GM12878 (cell line): ENCODE results near the gene NFE2L3. TPM values are rescaled to one million over a fixed set of nuclear protein-coding genes. Genes with fewer than 3 reads are reported as not detected.

Experiments used
- ATAC-seq: fragments of 200-7000 bp; cut with Tn5 transposase; 3 replicates; pipeline ENCODE4 v1.9.1; 2020; ENCODE audit warnings: mild to moderate bottlenecking, moderate library complexity
- BruUV-seq: library from RNA; stranded (reverse); fragments of 400-500 nt; replicated peaks from 2 replicates; lab custom pipeline; 2021; lab: Mats Ljungman, UMichigan
- CTCF ChIA-PET: fragments of 300-600 bp; sonication (Branson Sonifier 250); formaldehyde crosslinking; extraction: SDS; loops from one replicate; lab custom pipeline; 2021; ENCODE audit warnings: inconsistent platforms; lab: Yijun Ruan, JAX
- POLR2A ChIA-PET: fragments of 350-600 bp; formaldehyde crosslinking; extraction: SDS; loops from one replicate; lab custom pipeline; 2021; ENCODE audit warnings: inconsistent platforms; lab: Charles Lee
- RAD21 ChIA-PET: fragments of 300-600 bp; sonication (Branson Sonifier 250); formaldehyde crosslinking; loops from one replicate; lab custom pipeline; 2023; ENCODE audit warnings: antibody characterized with exemption; ENCODE audit not compliant: unreplicated experiment; lab: Charles Lee
- SMC1A ChIA-PET: fragments of 300-600 bp; sonication (Branson Sonifier 250); formaldehyde crosslinking; loops from one replicate; lab custom pipeline; 2023; ENCODE audit not compliant: unreplicated experiment, uncharacterized antibody; lab: Charles Lee
- DNase-seq: peaks from one replicate; pipeline ENCODE4 v3.0.0-alpha.2; 2011; ENCODE audit warnings: low read depth, low spot score
- FAIRE-seq: peaks from 3 replicates; lab custom pipeline; 2011; peaks lifted over from hg19 to GRCh38; lab: Jason Lieb, UNC
- H2AFZ ChIP-seq: 2 replicates; pipeline ENCODE4 v1.6.0; 2011; ENCODE audit warnings: low read depth, low read length, control low read depth; ENCODE audit not compliant: control insufficient read depth
- H3K27ac ChIP-seq: 2 replicates; pipeline ENCODE4 v1.5.1; 2011; ENCODE audit warnings: control low read depth; ENCODE audit not compliant: control insufficient read depth, insufficient read depth
- H3K27me3 ChIP-seq, 2 experiments: replicated peaks in 1 of 2; 2 replicates each; pipeline versions ENCODE4 v1.6.0 to v1.6.1; 2011; ENCODE audit warnings: low read length in 1 of 2; ENCODE audit not compliant: control insufficient read depth in 2 of 2, insufficient read depth in 2 of 2
- H3K36me3 ChIP-seq, 2 experiments: 2 replicates each; pipeline ENCODE4 v1.5.1; 2011; ENCODE audit warnings: low read length in 1 of 2; ENCODE audit not compliant: control insufficient read depth in 2 of 2, insufficient read depth in 2 of 2
- H3K4me1 ChIP-seq: 2 replicates; pipeline ENCODE4 v1.6.1; 2011; ENCODE audit warnings: mild to moderate bottlenecking, low read length, moderate library complexity, mixed read lengths; ENCODE audit not compliant: control insufficient read depth, insufficient read depth
- H3K4me2 ChIP-seq: 2 replicates; pipeline ENCODE4 v1.6.0; 2011; ENCODE audit warnings: control low read depth; ENCODE audit not compliant: control insufficient read depth, insufficient read depth
- H3K4me3 ChIP-seq: fragments of 200-600 bp; sonication (generic); 2 replicates; pipeline ENCODE4 v1.5.1; 2016
- H3K79me2 ChIP-seq: 2 replicates; pipeline ENCODE4 v1.6.0; 2011; ENCODE audit warnings: low read length; ENCODE audit not compliant: control insufficient read depth, insufficient read depth
- H3K9ac ChIP-seq: 2 replicates; pipeline ENCODE4 v1.8.0; 2011; ENCODE audit warnings: low read length, control low read depth, mixed read lengths; ENCODE audit not compliant: control insufficient read depth, insufficient read depth
- H3K9me3 ChIP-seq: replicated peaks from 3 replicates; pipeline ENCODE4 v1.5.1; 2011; ENCODE audit warnings: mild to moderate bottlenecking, low read length; ENCODE audit not compliant: control insufficient read depth, insufficient read depth
- H4K20me1 ChIP-seq: 2 replicates; pipeline ENCODE4 v1.6.0; 2011; ENCODE audit not compliant: control insufficient read depth, insufficient read depth
- CHD1 ChIP-seq: IDR thresholded peaks from 2 replicates; pipeline ENCODE4 v1.6.1; 2012; ENCODE audit warnings: low read depth, low read length, improper control_type of control experiment
- DPF2 ChIP-seq: fragments of 450-650 bp; IDR thresholded peaks from 2 replicates; pipeline ENCODE4 v1.6.1; 2017; ENCODE audit warnings: mild to moderate bottlenecking
- HDGF ChIP-seq: fragments of 450-650 bp; IDR thresholded peaks from 2 replicates; pipeline ENCODE4 v1.6.1; 2016; ENCODE audit warnings: antibody characterized with exemption
- IRF4 ChIP-seq: IDR thresholded peaks from 2 replicates; pipeline ENCODE4 v1.6.1; 2011; ENCODE audit warnings: low read depth, low read length
- MEF2A ChIP-seq: IDR thresholded peaks from 2 replicates; pipeline ENCODE4 v1.6.1; 2011; ENCODE audit warnings: low read depth, mild to moderate bottlenecking, low read length, moderate library complexity; ENCODE audit not compliant: insufficient read depth
- MYC ChIP-seq: IDR thresholded peaks from 2 replicates; pipeline ENCODE4 v1.6.1; 2011; ENCODE audit warnings: mild to moderate bottlenecking, low read length, moderate library complexity, inconsistent platforms; ENCODE audit not compliant: insufficient read depth, insufficient replicate concordance, insufficient read length, severe bottlenecking
- NBN ChIP-seq: fragments of 450-650 bp; IDR thresholded peaks from 2 replicates; pipeline ENCODE4 v1.6.1; 2016
- NFYB ChIP-seq: IDR thresholded peaks from 2 replicates; pipeline ENCODE4 v1.6.1; 2011; ENCODE audit warnings: low read depth, mild to moderate bottlenecking, low read length, improper control_type of control experiment, moderate library complexity; ENCODE audit not compliant: insufficient read depth
- PML ChIP-seq: IDR thresholded peaks from 2 replicates; pipeline ENCODE4 v1.6.1; 2012; ENCODE audit warnings: low read length, inconsistent platforms
- RAD21 ChIP-seq: IDR thresholded peaks from 2 replicates; pipeline ENCODE4 v1.6.1; 2011; ENCODE audit warnings: mild to moderate bottlenecking, low read depth, low read length, moderate library complexity; ENCODE audit not compliant: insufficient read depth
- RBBP5 ChIP-seq: fragments of 200-600 bp; sonication (generic); conservative IDR thresholded peaks from 2 replicates; pipeline ENCODE4 v1.6.1; 2016
- RUNX3 ChIP-seq: IDR thresholded peaks from 2 replicates; pipeline ENCODE4 v1.6.1; 2012; ENCODE audit warnings: low read length, inconsistent platforms
- SKIL ChIP-seq: fragments of 450-650 bp; IDR thresholded peaks from 2 replicates; pipeline ENCODE4 v1.6.1; 2017; ENCODE audit warnings: mild to moderate bottlenecking, low read depth, inconsistent platforms; ENCODE audit not compliant: poor library complexity, severe bottlenecking
- SMARCA5 ChIP-seq: fragments of 450-650 bp; IDR thresholded peaks from 2 replicates; pipeline ENCODE4 v1.6.1; 2017; ENCODE audit warnings: mild to moderate bottlenecking
- TAF1 ChIP-seq: IDR thresholded peaks from 2 replicates; pipeline ENCODE4 v1.6.1; 2011; ENCODE audit warnings: mild to moderate bottlenecking, low read depth, low read length, borderline replicate concordance
- ZZZ3 ChIP-seq: IDR thresholded peaks from 2 replicates; pipeline ENCODE4 v1.6.1; 2011; ENCODE audit warnings: low read depth; ENCODE audit not compliant: control insufficient read depth, insufficient read length
- WGBS: methylation state at CpG from one replicate; pipeline ENCODE4 v1.1.6; 2016; ENCODE audit warnings: low lambda C conversion rate; ENCODE audit not compliant: insufficient replicate concordance, insufficient coverage; ENCODE audit errors: missing lambda C conversion rate; 5-methylcytosine and 5-hydroxymethylcytosine counted together
- in situ Hi-C: fragments of 300-500 bp; cut with MboI; formaldehyde crosslinking; loops from 9 replicates; pipeline ENCODE4 v1.14.3; 2018; ENCODE audit warnings: mixed read lengths
- intact Hi-C: fragments of 100-400 bp; cut with micrococcal nuclease; formaldehyde crosslinking; loops from one replicate; pipeline ENCODE4 v1.14.2; 2022; ENCODE audit not compliant: unreplicated experiment
- polyA plus RNA-seq, 11 experiments: library from polyadenylated mRNA; depleted of rRNA in 4 of 11; unstranded in 6 of 11; stranded (reverse) in 5 of 11; fragments of >200 nt; fragmentation: Nextera tagmentation in 4 of 11; fragmentation: Illumina TruSeq in 1 of 11; extraction: Ambion mirVana in 4 of 11; extraction: Trizol in 1 of 11; gene quantifications; 1 replicate in 1 of 11; 2 replicates in 10 of 11; pipeline versions ENCODE4 v1.2.1 to v1.2.3, GENCODE V29; 2011 to 2016; ENCODE audit warnings: inconsistent platforms in 2 of 11, missing spikeins in 2 of 11, low read depth in 1 of 11
- total RNA-seq, 4 experiments: library from RNA; depleted of rRNA in 3 of 4; stranded (reverse); fragments of >200 nt in 3 of 4; fragmentation: Illumina TruSeq in 1 of 4; extraction: Trizol in 1 of 4; gene quantifications; 2 replicates each; pipeline versions ENCODE4 v1.2.1 to v1.2.3, GENCODE V29; 2013 to 2021
- TF ChIP-seq, protein P1 (sequence below): IDR thresholded peaks from 2 replicates; pipeline ENCODE4 v1.6.1; 2012; ENCODE audit warnings: low read depth, low read length, improper control_type of control experiment

NFE2L3 gene
- total and polyA plus RNA-seq, 10 of the 15 experiments (the other 5 are each of a cell fraction or from before 2014, with no cell fraction given), result 4.4 to 34.9 (median 13.0) TPM

DNA sequence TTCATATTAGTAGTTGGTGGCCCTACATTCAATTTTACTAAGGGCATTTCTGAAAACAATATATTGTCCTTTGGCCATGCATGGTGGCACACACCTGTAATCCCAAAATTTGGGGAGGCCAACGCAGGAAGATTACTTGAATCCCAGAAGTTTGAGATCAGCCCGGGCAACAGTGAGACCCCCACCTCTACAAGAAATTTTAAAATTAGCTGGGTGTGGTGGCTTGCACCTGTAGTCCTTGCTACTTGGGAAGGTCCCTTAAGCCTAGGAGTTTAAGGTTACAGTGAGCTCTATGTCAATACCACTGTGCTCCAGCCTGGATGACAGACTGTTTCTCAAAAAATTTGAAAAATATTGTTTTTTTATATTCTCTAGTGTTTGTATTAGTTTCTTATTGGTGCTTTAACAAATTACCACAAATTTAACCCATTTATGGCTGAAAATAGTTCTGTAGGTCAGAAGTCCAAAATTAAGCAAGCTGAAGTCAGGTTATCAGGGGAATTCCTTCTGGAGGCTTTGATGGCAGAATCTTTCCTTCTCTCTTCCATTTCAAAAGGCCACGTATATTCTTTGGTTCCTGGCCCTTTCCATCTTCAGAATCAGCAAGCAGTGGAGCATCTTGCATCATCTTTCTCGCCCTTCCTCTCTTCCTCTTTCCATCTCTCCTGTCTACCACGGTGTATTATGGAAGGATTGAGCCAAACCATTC is 62.0 kb downstream of the NFE2L3 start:
- Histone ChIP-seq H2AFZ (no peak overlapping the region), H3K36me3 (peaks cover 0 to 30% of the 10 kb centered on the region in 2 experiments; a peak in 3 of 4 replicates), H3K4me2 (no peak overlapping the region), H3K9ac (no peak overlapping the region), H3K79me2 (peaks cover 15% of the 10 kb centered on the region), H3K27me3 (no peaks in the 10 kb centered on the region), H3K27ac (no peak overlapping the region), H3K4me1 (no peaks in the 10 kb centered on the region), H4K20me1 (no peaks in the 10 kb centered on the region), H3K4me3 (no peak overlapping the region), H3K9me3 (no peaks in the 10 kb centered on the region)
- no peak for TF ChIP-seq RAD21
- TF ChIP-seq, protein P1, sequence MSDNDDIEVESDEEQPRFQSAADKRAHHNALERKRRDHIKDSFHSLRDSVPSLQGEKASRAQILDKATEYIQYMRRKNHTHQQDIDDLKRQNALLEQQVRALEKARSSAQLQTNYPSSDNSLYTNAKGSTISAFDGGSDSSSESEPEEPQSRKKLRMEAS, result no peak
- 0 out of 2 replicates have a peak, but pooled peaks have one; percentile 22 for TF ChIP-seq PML
- no peak for TF ChIP-seq IRF4
- no peak for TF ChIP-seq RBBP5
- TF ChIP-seq NFYB, result no peak
- SMC1A ChIA-PET, result interaction anchor here (1.4 kb wide), 1 partner anchor 9 kb away, joined by 4 read pairs; no protein-coding TSS in a partner anchor
- intact Hi-C loops (no loop called here), in situ Hi-C loops (no loop called here)
- POLR2A ChIA-PET, result interaction anchor here (1.3 kb wide), 1 partner anchor 62 kb away, joined by 3 read pairs; the partner anchor contains the start of gene NFE2L3
- CTCF ChIA-PET, result interaction anchor here (1.6 to 2.1 kb wide), 2 partner anchors 16 to 156 kb away, joined by 4 read pairs; no protein-coding TSS in a partner anchor
- RAD21 ChIA-PET, result interaction anchor here (1.0 to 1.7 kb wide), 2 partner anchors 9 to 10 kb away, joined by 4 read pairs; no protein-coding TSS in a partner anchor
- ATAC-seq (no peak), FAIRE-seq (no peak), DNase-seq (no peak)
- 84% methylated on average over 5 of the region's 5 CpGs for WGBS
- no TSS peak for BruUV-seq

- RAD21 ChIA-PET, result no interaction called here
- H4K20me1 ChIP-seq, result no peaks in the 10 kb centered on the region
- FAIRE-seq, result no peak
- H2AFZ ChIP-seq, result no peak overlapping the region
- 74% methylated on average over 2 of the region's 2 CpGs for WGBS
- no peak overlapping the region for H3K4me3 ChIP-seq
- intact Hi-C loops, result no loop called here
- DNase-seq, result no peak
- no peaks in the 10 kb centered on the region for H3K4me1 ChIP-seq
- no peaks in the 10 kb centered on the region for H3K9me3 ChIP-seq
- H3K36me3 ChIP-seq, result peaks cover 0 to 11% of the 10 kb centered on the region in 2 experiments; a peak in 2 of 4 replicates
- no TSS peak for BruUV-seq
- in situ Hi-C loops, result no loop called here
- no peak overlapping the region for H3K27ac ChIP-seq
- no peaks in the 10 kb centered on the region; a peak in 1 of 4 replicates for H3K27me3 ChIP-seq
- H3K9ac ChIP-seq, result no peak overlapping the region
- H3K79me2 ChIP-seq, result peaks cover 3% of the 10 kb centered on the region
- CTCF ChIA-PET, result no interaction called here
- ATAC-seq, result peak; percentile 35; the same call in 2 of the 3 replicates
- SMC1A ChIA-PET, result no interaction called here
- H3K4me2 ChIP-seq, result no peak overlapping the region
- POLR2A ChIA-PET, result no interaction called here
- TF ChIP-seq HDGF, result no peak
- no peak for TF ChIP-seq NBN
- no peak for TF ChIP-seq MEF2A
- TF ChIP-seq PML, result no peak
- TF ChIP-seq SKIL, result no peak
- TF ChIP-seq TAF1, result no peak
- TF ChIP-seq DPF2, result no peak
- TF ChIP-seq RUNX3, result no peak
- TF ChIP-seq SMARCA5, result no peak
- no peak for TF ChIP-seq CHD1
- no peak for TF ChIP-seq MYC
- no peak for TF ChIP-seq ZZZ3
These were observed 64.1 kb downstream of the NFE2L3 start for GRCh38 chr7:26216049-26216448.
